ENCODE data around the gene DAB2IP.
"Not testable (repeated sequence)": the region's sequence is repeated elsewhere in the genome, so short reads cannot be mapped to it uniquely, and the experiment has no call there.

The DAB2IP gene

DNA sequence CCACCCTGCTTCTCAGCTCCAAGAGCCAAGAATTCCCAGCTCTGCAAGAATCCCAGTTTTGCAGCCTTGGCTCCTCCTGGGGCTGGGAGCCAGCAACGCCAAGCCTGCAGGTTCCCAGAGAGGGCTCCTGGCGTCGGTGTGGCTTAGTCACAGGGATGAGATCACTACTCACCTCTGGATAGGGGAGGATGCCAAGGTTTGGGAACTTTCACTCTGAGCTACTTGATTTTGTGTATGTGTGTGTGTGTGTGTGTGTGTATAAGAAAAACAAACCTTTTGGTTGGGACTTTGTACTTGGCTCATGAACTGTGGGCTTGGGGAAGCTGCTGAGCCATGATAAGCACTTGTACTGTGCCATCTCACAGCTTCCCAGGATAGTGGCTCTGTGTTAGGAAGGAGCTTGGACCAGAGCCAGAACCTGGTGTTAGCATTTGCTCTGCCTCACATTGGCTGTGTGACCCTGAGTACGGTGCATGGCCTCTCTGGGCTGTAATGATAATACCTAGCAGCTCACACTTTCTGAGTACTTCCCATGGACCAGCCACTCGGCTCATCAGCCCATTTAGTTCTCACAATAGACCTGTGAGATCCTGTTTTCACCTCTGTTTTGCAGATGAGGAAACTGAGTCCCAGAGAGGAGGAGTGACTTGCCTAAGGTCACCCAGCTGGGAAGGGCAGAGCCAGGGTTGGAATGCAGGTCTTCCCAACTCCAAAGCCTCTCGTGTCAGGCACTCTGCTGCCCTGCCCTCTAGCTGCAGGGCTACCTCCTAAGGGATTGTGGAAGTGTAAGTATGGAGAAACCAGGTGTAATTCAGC is 41.4 kb upstream of the DAB2IP start:
- TF ChIP-seq, protein P1, sequence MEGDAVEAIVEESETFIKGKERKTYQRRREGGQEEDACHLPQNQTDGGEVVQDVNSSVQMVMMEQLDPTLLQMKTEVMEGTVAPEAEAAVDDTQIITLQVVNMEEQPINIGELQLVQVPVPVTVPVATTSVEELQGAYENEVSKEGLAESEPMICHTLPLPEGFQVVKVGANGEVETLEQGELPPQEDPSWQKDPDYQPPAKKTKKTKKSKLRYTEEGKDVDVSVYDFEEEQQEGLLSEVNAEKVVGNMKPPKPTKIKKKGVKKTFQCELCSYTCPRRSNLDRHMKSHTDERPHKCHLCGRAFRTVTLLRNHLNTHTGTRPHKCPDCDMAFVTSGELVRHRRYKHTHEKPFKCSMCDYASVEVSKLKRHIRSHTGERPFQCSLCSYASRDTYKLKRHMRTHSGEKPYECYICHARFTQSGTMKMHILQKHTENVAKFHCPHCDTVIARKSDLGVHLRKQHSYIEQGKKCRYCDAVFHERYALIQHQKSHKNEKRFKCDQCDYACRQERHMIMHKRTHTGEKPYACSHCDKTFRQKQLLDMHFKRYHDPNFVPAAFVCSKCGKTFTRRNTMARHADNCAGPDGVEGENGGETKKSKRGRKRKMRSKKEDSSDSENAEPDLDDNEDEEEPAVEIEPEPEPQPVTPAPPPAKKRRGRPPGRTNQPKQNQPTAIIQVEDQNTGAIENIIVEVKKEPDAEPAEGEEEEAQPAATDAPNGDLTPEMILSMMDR (IDR thresholded peaks at IDR 0.05; ENCODE audit: borderline replicate concordance, control extremely low read depth, extremely low read depth, insufficient read depth, missing control alignments) = no peak
- in situ Hi-C loops (cut with MboI; ENCODE audit: low sequenced_read_pairs, unreplicated experiment) = no loop called here
- no peak for DNase-seq (ENCODE audit: low spot score)

DNA sequence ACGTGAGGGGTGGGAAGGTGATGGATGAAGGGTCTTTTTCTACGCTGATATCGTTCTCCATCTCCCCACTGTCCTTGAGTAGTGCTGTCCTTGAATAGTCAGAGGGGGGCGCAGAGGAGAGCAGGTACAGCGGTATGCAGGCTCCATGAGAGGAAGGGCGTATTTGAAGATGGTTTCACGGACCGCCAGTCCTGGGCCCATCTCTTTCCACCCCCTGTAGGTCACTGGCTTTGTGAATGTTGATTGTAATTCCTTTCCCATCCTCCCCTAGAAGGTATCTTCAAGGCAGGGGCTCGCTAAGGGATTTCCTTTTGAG is 40.8 kb upstream of the DAB2IP start:
- TF ChIP-seq, protein P1 (IDR thresholded peaks at IDR 0.05; ENCODE audit: borderline replicate concordance, control extremely low read depth, extremely low read depth, insufficient read depth, missing control alignments) = no peak
- in situ Hi-C loops (cut with MboI; ENCODE audit: low sequenced_read_pairs, unreplicated experiment) = no loop called here
- DNase-seq (ENCODE audit: low spot score) = no peak

DNA sequence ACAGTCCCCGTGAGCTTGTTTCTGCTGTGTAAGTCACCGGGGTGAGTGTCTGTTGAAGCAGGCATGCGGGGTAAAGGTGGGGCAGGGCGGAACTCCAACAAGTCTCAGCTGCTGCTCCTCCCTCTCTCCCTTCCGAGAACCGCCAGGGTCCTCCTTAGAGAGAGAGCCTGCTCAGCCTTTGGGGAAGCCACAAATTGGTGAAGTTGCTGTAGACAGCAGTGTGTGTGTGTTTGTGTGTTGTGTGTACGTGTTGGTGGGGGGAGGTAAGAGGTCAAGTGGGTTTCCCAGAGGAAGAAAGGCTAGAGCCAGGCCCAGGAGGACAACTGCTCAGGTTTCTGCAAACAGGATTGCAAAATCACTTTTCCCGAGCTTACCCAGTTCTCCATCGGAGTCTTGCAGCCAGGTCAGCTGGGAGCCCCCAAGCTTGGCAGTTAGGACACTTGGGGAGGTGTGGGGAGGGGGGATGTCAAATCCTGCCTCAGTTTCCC is 38.9 kb upstream of the DAB2IP start:
- TF ChIP-seq, protein P1 (IDR thresholded peaks at IDR 0.05; ENCODE audit: borderline replicate concordance, control extremely low read depth, extremely low read depth, insufficient read depth, missing control alignments) = no peak
- no peak for DNase-seq (ENCODE audit: low spot score)
- in situ Hi-C loops (cut with MboI; ENCODE audit: low sequenced_read_pairs, unreplicated experiment) = no loop called here

DNA sequence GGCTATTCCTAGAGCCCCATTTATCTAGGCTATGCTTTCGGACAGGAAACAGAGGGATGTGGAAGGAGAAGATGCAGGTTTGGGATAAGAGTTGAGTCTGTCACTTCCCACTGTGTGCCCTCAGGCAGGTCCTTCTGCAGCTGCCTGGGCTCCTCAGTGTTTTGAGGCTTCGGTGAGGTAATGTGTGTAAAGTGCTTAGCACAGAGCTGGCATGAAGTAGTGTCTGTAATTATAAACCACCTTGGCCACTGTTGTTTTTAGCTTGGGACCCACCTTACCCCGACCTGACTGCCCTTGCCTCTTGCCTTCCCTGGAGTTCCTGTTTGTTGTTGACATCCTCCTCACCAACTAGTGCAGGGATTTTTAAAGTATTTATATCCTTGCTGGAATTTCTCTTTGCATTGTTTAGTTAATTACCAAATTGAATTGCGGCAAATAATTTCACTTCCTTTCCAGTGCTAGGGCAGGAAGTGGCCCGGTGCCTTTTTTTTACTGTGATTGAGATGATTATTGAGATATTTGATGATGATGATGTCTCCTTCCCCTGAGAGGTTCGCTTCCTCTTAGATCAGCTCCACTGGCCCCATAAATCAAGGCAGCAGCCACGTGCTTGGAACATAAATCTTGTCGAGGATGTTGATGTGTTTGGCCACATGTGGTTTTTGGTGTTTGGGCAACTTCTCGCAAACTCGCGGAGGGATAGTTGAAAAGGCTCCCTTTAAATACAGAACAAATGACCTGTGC is 38.3 kb upstream of the DAB2IP start:
- in situ Hi-C loops (cut with MboI; ENCODE audit: low sequenced_read_pairs, unreplicated experiment) = no loop called here
- DNase-seq (ENCODE audit: low spot score) = no peak
- TF ChIP-seq, protein P1 (IDR thresholded peaks at IDR 0.05; ENCODE audit: borderline replicate concordance, control extremely low read depth, extremely low read depth, insufficient read depth, missing control alignments) = no peak

DNA sequence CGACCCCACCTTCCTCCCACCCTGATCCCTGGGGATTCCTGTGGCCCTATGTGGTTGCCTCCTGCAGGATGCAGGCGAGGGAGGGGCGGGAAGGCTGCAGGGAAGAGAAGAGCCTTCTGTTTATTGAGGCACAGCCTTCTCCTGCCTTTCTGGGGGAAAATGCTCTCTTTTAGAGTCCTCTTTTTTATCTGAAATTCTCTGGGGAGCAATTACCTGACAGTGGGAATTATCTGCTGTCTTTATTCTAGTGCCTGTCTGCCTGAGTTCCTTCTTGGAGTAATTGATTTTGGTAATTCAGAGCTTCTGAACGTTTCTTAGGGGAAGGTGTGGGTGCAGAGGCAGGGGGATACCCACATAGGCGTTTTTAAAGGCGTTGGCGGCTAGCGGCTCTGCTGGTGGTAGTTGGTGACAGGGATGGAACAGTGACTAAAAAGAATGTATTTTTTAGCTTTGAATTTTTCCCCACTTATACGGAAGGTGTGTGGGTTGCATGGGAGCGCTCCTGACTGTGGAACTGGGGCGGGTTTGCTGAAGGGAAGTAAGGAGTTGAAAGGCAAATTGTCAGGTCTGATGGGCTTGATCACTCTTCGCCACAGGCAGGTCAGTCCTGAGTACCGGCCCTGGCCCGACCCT is 35.2 kb upstream of the DAB2IP start:
- DNase-seq (ENCODE audit: low spot score) = no peak
- in situ Hi-C loops (cut with MboI; ENCODE audit: low sequenced_read_pairs, unreplicated experiment) = no loop called here
- TF ChIP-seq, protein P1 (IDR thresholded peaks at IDR 0.05; ENCODE audit: borderline replicate concordance, control extremely low read depth, extremely low read depth, insufficient read depth, missing control alignments) = no peak

DNA sequence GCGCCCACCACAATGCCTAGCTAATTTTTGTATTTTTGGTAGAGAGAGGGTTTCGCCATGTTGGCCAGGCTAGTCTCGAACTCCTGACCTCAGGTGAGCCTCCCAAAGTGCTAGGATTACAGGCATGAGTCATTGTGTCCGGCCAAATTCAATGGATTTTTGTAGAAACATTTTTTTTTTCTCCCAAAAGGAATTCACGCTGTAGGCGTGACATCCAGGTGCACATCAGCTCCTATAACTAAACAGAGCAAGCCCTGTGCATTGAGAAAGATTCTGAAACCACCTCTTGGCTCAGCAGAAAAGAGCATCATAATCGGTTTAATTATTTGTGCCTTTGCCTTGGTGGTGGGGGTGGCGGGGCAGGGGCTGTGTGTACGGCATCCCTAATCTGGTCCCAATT is 32.9 kb upstream of the DAB2IP start:
- DNase-seq (ENCODE audit: low spot score) = no peak
- in situ Hi-C loops (cut with MboI; ENCODE audit: low sequenced_read_pairs, unreplicated experiment) = no loop called here
- TF ChIP-seq, protein P1 (IDR thresholded peaks at IDR 0.05; ENCODE audit: borderline replicate concordance, control extremely low read depth, extremely low read depth, insufficient read depth, missing control alignments) = no peak

DNA sequence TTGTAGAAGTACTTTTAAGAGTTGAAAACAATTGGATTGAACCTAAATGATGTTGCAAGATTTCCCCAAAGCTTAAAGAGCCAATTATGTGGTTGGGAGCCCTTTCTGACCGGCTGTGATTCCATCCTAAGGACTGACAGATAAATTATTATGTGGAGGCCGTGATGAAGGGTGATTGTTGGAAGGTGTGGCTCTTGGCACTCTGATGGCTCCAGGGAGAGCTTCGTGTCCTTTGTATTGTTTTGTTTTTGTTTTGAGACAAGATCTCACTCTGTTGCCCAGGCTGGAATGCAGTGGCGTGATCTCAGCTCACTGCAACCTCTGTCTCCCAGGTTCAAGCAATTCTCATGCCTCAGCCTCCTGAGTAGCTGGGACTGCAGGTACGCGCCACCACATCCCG is 32.5 kb upstream of the DAB2IP start:
- DNase-seq (ENCODE audit: low spot score); in situ Hi-C loops (cut with MboI; ENCODE audit: low sequenced_read_pairs, unreplicated experiment): not testable (repeated sequence)

All from GM13976 (cell line).